Activated CD4-positive, alpha-beta T cell treated with anti-CD3 and anti-CD28 coated beads for 24 hours (primary cell): ENCODE data around the gene MIR17HG.

Experiments
- DNase-seq, 2 donors: peaks; one replicate each; pipeline ENCODE4 v3.0.0-alpha.2; 2020; ENCODE audit warnings: low read depth in 2 of 2

The MIR17HG gene

DNA sequence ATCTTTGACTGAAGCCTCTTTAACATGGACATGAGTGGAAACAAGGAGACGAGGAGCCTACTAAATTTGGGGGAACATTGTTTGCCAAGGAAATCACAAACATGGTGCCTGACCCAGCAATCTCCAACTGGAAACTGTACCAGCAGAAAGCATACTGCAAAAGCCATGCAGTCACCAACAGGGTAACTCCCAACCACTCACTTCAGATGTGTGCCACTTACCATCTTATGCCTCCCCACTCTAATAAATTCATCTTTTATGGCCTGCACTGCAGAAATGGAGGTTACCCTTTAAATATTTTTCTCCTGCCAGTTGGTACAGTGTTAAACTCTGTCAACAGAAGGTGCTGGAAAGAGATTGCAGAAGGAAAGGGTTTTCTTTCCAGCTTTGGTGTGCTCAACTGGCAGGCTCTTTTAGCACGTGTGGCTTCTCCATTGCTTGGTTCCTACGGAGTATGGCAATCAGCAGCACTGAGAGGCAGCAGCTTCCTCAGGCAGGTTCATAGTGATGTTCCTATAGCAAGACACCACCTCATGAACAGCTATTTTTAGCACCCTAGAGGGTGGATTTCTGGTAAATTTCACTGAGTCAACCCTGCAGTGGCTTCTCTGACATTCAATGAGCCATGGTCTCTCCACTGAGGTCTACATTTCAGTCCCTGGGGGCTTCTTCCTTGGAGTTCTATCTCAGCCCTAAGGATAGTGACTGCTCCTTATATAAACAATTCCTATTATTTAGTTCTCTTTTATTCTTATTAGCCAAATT, 21.4 kb downstream of the MIR17HG start:
- DNase-seq, result no peak

GRCh38 chr13:91369441-91369831, 21.9 kb downstream of the MIR17HG start:
- DNase-seq, result no peak

GRCh38 chr13:91370501-91370900, 23.0 kb downstream of the MIR17HG start:
- no peak for DNase-seq

GRCh38 chr13:91372911-91373310, 25.4 kb downstream of the MIR17HG start:
- no peak for DNase-seq

DNA sequence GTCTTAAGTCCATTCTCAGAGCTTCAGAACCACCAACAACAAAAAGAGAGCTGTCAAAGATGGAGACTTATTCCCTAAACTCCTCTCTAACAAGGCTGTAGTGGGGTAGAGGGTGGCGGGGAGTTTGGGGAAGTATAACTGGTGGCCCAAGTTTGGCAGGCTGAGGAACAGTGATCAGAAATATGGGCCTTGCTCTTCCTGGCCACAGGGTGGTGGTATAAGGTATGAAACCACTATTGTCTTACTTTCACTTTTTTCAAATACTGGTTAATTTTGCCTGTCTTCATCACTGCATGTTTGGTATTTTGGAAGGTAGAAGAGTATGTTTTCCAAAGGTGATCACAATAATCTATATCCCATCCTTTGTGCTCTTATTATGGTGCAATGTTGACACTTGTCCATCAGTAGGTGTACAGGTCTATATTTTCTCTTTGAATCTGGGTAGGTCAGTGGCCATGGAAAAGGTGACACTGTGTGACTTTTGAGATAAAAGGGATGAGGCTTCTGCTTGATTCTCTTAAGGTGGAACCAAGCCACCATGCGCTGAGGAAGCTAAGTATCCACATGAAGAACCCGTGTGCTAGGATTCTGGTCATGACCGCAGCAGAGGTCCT, 27.7 kb downstream of the MIR17HG start:
- DNase-seq, result no peak

DNA sequence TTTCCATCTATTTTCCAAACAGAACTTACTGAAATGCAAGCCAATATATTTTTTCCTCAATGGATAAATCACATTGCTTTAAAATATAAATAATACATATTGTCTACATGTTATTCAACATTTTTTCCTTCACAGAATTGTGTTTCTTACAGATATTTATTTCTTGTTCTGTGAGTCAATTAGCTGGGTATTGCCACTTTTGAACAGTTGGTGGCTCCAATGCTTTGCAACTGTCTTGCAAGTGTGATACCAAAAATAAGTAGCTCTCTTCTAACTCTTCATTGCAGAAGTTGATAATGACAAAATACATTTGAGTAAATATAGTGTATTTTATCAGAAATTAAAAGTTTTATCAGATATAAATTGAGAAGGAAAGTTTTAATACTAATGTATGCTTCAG, 33.9 kb downstream of the MIR17HG start:
- no peak for DNase-seq

DNA sequence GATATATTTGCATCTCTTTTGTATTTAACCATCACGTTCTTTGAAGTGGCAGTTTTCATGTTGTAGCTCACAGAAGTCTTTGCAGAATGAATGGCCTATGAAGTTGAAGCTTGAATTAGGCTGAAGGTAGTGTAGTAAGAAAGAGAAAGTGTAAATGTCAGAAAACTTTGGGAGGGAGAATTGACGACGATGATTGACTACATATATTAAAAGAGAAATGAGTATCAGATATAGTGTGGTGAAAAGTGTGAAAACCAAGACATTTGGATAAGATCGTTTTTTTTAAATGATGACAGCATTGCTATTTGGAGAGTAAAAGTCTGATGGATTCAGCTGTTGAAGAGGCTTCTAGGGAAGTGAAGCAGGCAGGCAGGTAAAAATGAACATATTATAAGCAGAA, 36.3 kb downstream of the MIR17HG start:
- no peak for DNase-seq

DNA sequence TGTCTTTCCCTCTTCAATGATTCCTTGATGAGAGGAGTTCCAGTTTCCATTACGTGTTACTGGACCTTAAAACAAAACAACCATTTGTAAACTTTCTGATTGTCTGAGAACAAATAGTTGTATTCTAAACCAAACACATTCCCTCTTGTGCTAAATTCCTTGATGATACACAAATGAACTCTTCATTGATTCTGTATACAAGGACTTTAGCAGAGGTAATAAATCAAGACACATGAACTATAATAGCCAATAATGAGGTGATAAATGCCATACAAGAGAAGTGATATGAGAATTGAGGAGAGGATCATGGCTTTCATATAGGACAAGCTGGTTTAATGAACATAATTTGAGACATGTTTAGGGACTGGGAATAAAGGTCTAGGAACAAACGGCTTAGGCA, 37.4 kb downstream of the MIR17HG start:
- no peak for DNase-seq

GRCh38 chr13:91389186-91389585, 41.7 kb downstream of the MIR17HG start:
- DNase-seq, result no peak

DNA sequence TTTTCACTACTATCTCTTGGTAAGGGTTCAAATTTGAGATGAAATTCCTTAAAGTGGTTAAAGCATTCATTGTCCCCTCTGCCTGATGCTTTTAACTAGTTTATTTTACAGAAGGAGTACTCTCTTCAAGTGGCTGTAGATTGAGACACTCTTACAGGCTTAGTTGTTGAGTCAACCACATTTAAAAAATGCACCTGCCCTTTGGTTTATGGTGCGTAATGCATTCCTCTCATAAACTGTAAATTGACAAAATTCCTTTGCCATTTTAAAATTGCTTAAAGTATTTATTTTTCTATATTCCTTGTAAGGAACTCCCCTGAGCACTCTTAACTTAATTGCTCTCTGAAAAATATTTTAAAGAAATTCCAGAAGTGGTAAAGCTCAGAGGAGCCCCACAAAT, 50.1 kb downstream of the MIR17HG start:
- DNase-seq, result no peak

- peak; percentile 77 to 79 for DNase-seq
Observed at GRCh38 chr13:91398413-91399188, 51.1 kb downstream of the MIR17HG start, which contains the start of gene GPC5. Gene GPC5 (plus strand): TSS chr13:91398621.

DNA sequence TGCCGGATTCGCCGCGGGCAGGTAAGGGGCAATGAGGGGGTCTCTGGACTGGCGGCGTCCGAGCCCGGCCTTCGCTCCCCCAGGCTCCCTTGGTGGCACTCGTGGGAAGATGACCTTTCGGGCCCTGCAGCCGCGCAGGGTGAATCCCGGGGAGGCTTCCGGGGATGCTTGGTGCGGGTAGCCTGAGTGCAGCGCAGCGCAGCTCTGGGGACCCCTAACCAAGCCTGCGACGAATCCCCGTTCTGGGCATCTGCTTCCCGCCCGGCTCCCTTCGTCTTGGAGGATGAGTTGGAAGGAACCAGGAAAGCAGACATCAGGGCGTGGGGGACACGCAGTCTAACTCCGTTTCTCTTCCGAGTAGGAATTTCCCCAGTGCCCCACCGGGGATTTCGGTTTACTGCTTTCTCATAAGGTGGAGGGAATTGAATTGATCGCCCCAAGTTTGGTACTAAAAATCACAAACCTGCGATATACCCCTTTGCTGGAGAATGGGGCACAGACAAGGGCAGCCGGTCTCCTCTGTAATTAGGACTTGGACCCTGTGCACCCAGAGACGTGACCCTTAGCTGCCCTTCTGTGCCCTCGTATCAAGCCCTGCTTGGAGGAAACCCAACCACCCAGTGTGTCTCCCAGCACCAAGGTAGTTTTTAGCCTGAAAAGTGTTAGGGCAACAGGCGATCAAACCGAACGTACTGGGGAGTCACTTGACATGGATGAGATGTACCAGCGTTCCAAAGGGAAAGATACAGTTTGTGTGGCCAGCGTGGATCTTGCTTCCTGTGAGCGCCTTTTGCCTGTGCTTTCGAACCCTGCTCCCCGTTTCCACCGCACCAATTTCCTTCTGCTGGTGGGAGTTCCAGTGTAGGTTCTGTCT, 51.9 kb downstream of the MIR17HG start:
- DNase-seq, result no peak

DNA sequence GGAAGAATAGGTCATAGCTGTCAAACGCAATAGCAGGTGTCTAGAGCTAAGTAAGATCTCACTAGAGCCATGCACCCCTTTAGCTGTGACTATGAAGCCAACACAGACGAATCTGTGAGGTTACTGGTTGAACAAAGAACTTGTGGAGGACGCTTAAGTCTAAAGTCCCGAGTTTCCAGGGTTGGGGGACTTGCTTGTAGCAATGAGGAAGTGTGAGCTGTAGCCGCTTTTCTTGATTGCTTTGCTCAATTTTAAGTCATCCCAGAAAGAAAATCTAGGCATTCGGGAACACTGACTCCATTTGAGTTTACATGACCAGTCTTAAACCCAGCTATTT, 52.5 kb downstream of the MIR17HG start:
- no peak for DNase-seq

GRCh38 chr13:91400671-91401070, 53.2 kb downstream of the MIR17HG start:
- no peak for DNase-seq

- DNase-seq, result no peak
Observed at GRCh38 chr13:91401920-91402319, 54.4 kb downstream of the MIR17HG start.
